Sigmoid colon (tissue), 7 donors: ENCODE results near the gene CIITA. TPM values are rescaled to one million over a fixed set of nuclear protein-coding genes. Genes with fewer than 3 reads are reported as not detected.
A peak's percentile ranks its signal among the peaks of the same experiment; 100 is the strongest.

Experiments used
- DNase-seq: peaks from one replicate; pipeline ENCODE4 v3.0.0-alpha.2; 2019
- H3K27ac ChIP-seq, 4 donors: fragments of 200-600 bp; sonication (generic); one replicate each; pipeline ENCODE4 v1.5.1; 2016 to 2019; ENCODE audit warnings: mild to moderate bottlenecking in 1 of 4
- H3K27me3 ChIP-seq, 3 donors: fragments of 200-600 bp; sonication (generic); one replicate each; pipeline ENCODE4 v1.5.1; 2019; ENCODE audit warnings: mild to moderate bottlenecking in 1 of 3
- H3K36me3 ChIP-seq, 4 donors: fragments of 200-600 bp; sonication (generic); one replicate each; pipeline ENCODE4 v1.5.1; 2016 to 2019
- H3K4me1 ChIP-seq, 4 donors: fragments of 200-600 bp; sonication (generic); one replicate each; pipeline ENCODE4 v1.5.1; 2017 to 2019
- H3K4me3 ChIP-seq, 4 donors: fragments of 200-600 bp; sonication (generic); one replicate each; pipeline ENCODE4 v1.5.1; 2017 to 2019; ENCODE audit warnings: mild to moderate bottlenecking in 2 of 4, moderate library complexity in 1 of 4
- H3K9me3 ChIP-seq, 4 donors: fragments of 200-600 bp in 3 of 4; sonication (generic) in 3 of 4; one replicate each; pipeline versions ENCODE4 v1.5.1 to v1.6.1; 2013 to 2019
- EP300 ChIP-seq, 4 donors: sonication (generic); formaldehyde crosslinking; IDR thresholded peaks; one replicate each; pipeline ENCODE4 v1.6.1; 2017; ENCODE audit warnings: antibody characterized with exemption in 4 of 4
- POLR2A ChIP-seq, 2 donors: fragments of 450-650 bp; IDR thresholded peaks; one replicate each; pipeline ENCODE4 v1.6.1; 2016; ENCODE audit warnings: antibody characterized with exemption in 2 of 2, mild to moderate bottlenecking in 2 of 2, moderate library complexity in 2 of 2
- POLR2AphosphoS5 ChIP-seq, 4 donors: sonication (generic); formaldehyde crosslinking; IDR thresholded peaks; one replicate each; pipeline ENCODE4 v1.6.1; 2017; ENCODE audit warnings: antibody characterized with exemption in 4 of 4
- WGBS, 2 donors: extraction: QIAGEN DNeasy Blood & Tissue Kit; methylation state at CpG; one replicate each; pipeline ENCODE4 v1.1.7; 2013; 5-methylcytosine and 5-hydroxymethylcytosine counted together
- intact Hi-C: fragments of 100-400 bp; cut with DNase I; formaldehyde crosslinking; loops from one replicate; pipeline ENCODE4 v1.15.1; 2023
- polyA plus RNA-seq, 3 donors: library from polyadenylated mRNA; stranded (reverse); fragments of 200-250 nt; gene quantifications; one replicate each; pipeline ENCODE4 v1.2.3, GENCODE V29; 2013
- total RNA-seq, 4 donors: library from RNA; depleted of rRNA; stranded (reverse); fragments of >200 nt; gene quantifications; one replicate each; pipeline ENCODE4 v1.1.0, GENCODE V29; 2016
- TF ChIP-seq, protein P1 (sequence below), 4 experiments: fragments of 450-650 bp in 3 of 4; fragments of 200-600 bp in 1 of 4; IDR thresholded peaks; one replicate each; pipeline ENCODE4 v1.5.1; 2016 to 2019; ENCODE audit warnings: antibody characterized with exemption in 4 of 4, mild to moderate bottlenecking in 3 of 4, moderate library complexity in 2 of 4
- donor health status: healthy with polysubstance abuse.
- donor health status: Bipolar disorder and iron deficiency.
- donor health status: healthy.

The CIITA gene
- total and polyA plus RNA-seq, 7 donors = 1.2 to 53.9 (median 9.7) TPM

DNA sequence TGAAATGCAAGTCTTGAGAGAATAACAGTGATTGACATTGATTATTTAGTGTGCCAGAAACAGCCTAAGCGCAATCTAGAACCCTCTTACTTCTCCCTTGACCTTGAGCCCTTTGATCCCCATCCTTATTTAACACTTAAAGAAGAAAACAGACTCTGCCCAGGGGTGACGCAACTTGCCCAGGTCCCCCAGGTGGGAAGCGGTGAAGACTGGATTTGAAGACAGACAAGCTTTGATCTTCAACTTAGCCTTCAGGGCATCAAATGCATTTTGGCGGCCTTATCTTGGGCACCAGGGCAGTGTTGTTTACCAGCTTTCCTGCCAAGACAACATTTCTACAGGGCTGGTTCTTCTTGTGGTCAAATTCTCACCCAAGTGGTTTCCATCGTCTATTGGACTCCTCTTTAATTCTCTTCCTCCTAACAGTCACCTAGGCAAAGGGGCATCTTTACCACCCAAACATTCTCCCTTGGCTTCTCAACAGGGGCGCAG, 8.9 kb upstream of the CIITA start:
- Histone ChIP-seq H3K27me3 (no peaks in the 10 kb centered on the region), H3K27ac (peak overlapping the region in 2 of 4 donors; percentile 29 to 59), H3K4me3 (no peak overlapping the region), H3K4me1 (no peaks in the 10 kb centered on the region), H3K36me3 (no peaks in the 10 kb centered on the region), H3K9me3 (no peaks in the 10 kb centered on the region)
- TF ChIP-seq POLR2A (IDR thresholded peaks at IDR 0.05) = no peak
- TF ChIP-seq, protein P1, sequence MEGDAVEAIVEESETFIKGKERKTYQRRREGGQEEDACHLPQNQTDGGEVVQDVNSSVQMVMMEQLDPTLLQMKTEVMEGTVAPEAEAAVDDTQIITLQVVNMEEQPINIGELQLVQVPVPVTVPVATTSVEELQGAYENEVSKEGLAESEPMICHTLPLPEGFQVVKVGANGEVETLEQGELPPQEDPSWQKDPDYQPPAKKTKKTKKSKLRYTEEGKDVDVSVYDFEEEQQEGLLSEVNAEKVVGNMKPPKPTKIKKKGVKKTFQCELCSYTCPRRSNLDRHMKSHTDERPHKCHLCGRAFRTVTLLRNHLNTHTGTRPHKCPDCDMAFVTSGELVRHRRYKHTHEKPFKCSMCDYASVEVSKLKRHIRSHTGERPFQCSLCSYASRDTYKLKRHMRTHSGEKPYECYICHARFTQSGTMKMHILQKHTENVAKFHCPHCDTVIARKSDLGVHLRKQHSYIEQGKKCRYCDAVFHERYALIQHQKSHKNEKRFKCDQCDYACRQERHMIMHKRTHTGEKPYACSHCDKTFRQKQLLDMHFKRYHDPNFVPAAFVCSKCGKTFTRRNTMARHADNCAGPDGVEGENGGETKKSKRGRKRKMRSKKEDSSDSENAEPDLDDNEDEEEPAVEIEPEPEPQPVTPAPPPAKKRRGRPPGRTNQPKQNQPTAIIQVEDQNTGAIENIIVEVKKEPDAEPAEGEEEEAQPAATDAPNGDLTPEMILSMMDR (IDR thresholded peaks at IDR 0.05) = no peak
- TF ChIP-seq EP300 (IDR thresholded peaks at IDR 0.05) = no peak
- TF ChIP-seq POLR2AphosphoS5 (IDR thresholded peaks at IDR 0.05) = no peak
- WGBS, 2 donors = 65 to 82% methylated on average over 6 of the region's 6 CpGs
- intact Hi-C loops = no loop called here
- no peak for DNase-seq

DNA sequence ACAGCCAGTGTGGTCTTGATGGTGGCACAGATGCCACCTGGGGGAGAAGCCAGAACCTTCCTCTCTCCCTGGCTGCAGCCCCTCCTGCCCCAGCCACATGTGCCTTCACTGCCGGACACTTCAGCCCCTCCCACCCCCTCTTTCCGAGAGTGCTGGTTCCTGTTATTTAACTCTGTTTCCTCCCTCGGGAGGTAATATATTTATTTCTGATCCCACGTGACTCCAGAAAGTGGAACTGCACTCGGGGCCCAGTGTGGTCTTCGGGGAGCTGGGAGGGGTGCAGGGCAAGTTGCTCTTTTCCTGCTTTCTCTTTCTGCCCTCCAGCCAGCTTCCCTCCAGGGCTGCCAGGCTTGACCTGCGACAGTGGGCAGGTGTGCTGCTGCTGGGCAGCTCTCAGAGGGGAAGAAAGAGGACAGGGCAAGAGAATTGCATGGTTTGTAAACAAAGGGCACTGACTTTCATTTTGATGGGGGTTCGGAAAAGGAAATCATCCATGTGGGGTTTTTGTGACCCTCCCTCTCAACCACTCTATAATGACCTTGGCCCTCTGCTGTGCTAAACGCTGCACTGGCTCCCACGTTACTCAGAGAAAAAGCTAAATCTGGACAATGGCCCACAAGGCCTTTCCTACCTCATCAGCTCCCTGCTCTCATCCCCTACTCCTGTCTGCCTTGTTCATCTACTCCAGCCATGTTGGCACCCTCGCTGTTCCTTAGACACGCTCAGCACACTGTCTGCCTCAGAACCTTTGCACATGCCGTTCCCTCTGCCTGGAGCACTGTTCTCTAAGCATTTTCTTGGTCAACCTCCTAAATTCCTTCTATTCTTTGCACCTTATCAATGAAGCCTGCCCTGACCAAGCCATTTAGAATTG, 8.2 kb upstream of the CIITA start:
- Histone ChIP-seq H3K4me3 (no peak overlapping the region), H3K36me3 (no peaks in the 10 kb centered on the region), H3K27ac (peak overlapping the region in 3 of 4 donors; percentile 27 to 59 (median 36)), H3K4me1 (no peaks in the 10 kb centered on the region), H3K27me3 (no peaks in the 10 kb centered on the region), H3K9me3 (no peaks in the 10 kb centered on the region)
- intact Hi-C loops = no loop called here
- 28 to 37% methylated on average over 13 of the region's 13 CpGs for WGBS, 2 donors
- TF ChIP-seq POLR2A (IDR thresholded peaks at IDR 0.05) (peak in 1 of 2 donors; percentile 21), POLR2AphosphoS5 (IDR thresholded peaks at IDR 0.05) (peak in 2 of 4 donors; percentile 39 to 59)
- TF ChIP-seq, protein P1 (IDR thresholded peaks at IDR 0.05) = no peak
- peak; percentile 71 for DNase-seq

DNA sequence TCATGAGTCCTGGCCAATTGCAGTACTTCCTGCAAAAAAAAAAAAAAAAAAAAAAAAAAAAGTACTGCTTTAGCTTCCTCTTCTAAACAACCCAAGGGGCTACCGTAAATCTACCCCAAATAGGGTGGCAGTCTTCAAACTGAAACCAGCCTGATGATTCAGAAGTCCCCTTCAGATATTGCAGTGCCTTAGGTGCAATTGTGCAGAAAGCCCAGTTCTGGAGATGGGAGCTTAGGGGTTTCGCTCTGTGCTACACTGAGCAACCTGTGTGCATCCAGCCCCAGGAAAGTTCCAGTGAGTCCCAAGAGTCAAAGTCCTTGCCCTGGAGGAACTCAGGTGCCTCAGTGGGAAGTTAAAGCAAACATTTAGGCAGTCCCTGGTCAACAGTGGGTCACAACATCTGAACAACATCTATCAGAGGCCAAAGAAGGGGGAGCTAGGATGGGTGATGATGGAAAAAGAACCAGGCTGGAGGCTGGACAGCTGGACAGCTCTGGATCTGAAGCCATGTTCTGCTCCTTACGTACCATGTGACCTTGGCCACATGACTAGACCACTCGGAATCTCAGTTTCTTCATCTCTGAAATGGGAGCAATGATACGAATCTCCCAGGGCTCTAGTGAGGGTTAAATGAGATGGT, 6.7 kb upstream of the CIITA start:
- Histone ChIP-seq H3K27me3 (peaks cover 0 to under 1% (median 0%) of the 10 kb centered on the region in 3 donors), H3K9me3 (no peaks in the 10 kb centered on the region), H3K4me3 (no peak overlapping the region), H3K36me3 (no peaks in the 10 kb centered on the region), H3K27ac (peak overlapping the region in 3 of 4 donors; percentile 27 to 65 (median 52)), H3K4me1 (no peaks in the 10 kb centered on the region)
- 72 to 83% methylated on average over 5 of the region's 5 CpGs for WGBS, 2 donors
- DNase-seq = no peak
- TF ChIP-seq EP300 (IDR thresholded peaks at IDR 0.05) (no peak), POLR2AphosphoS5 (IDR thresholded peaks at IDR 0.05) (no peak), POLR2A (IDR thresholded peaks at IDR 0.05) (no peak)
- TF ChIP-seq, protein P1 (IDR thresholded peaks at IDR 0.05) = no peak
- intact Hi-C loops = no loop called here

DNA sequence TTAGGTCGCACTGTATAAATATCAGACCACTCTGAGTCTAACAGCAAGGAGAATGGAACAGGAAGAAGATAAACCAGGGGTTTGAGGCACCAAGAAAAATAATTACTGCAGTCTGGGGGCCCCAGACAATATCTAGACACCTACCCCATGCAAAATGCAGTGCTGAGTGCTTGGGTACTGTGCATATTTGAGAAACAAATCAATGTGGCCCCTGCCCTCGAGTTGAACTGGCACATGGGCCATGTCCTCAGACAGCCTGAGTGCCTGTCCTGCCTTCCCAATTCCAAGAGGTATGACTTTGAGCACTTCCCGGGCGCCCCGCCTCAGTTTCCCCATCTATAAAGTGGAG, 6.2 kb upstream of the CIITA start:
- DNase-seq = no peak
- no peaks in the 10 kb centered on the region for H3K4me1 ChIP-seq
- intact Hi-C loops = no loop called here
- H3K36me3 ChIP-seq = no peaks in the 10 kb centered on the region
- peaks cover 0 to 6% (median 0%) of the 10 kb centered on the region in 3 donors for H3K27me3 ChIP-seq
- H3K9me3 ChIP-seq = no peaks in the 10 kb centered on the region
- H3K27ac ChIP-seq = peak overlapping the region; percentile 8 to 65 (median 40)
- WGBS, 2 donors = 63 to 77% methylated on average over 5 of the region's 5 CpGs
- TF ChIP-seq POLR2A (IDR thresholded peaks at IDR 0.05) = no peak
- TF ChIP-seq EP300 (IDR thresholded peaks at IDR 0.05) = no peak
- no peak overlapping the region for H3K4me3 ChIP-seq
